GM12875 (cell line): ENCODE data around the gene NUP62CL.

Experiments
- H3K4me3 ChIP-seq: one replicate; pipeline ENCODE4 v1.5.1; 2011; ENCODE audit warnings: low read depth, low read length, control low read depth
- TF ChIP-seq, protein P1 (sequence below): IDR thresholded peaks from 2 replicates; pipeline ENCODE4 v1.5.1; 2011; ENCODE audit warnings: low read depth, mild to moderate bottlenecking, control low read depth, inconsistent platforms, low read length, moderate library complexity, borderline replicate concordance; ENCODE audit not compliant: insufficient read depth

NUP62CL gene

DNA sequence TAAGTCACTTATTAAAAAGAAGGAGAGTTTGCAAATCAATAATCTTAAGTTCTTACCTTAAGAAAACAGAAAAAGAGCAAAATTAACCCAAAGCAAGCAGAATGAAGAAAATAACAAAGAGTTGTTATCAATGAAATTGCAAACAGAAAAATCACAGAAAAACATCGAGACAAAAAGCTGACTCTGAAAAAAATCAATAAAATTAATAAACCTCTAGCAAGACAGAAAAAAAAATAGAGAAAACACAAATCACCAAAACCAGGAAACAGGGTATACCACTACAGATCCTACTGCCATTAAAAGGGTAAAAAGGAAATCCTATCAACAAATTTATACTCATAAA, 70.3 kb downstream of the NUP62CL start:
- no peak overlapping the region for H3K4me3 ChIP-seq
- TF ChIP-seq, protein P1, sequence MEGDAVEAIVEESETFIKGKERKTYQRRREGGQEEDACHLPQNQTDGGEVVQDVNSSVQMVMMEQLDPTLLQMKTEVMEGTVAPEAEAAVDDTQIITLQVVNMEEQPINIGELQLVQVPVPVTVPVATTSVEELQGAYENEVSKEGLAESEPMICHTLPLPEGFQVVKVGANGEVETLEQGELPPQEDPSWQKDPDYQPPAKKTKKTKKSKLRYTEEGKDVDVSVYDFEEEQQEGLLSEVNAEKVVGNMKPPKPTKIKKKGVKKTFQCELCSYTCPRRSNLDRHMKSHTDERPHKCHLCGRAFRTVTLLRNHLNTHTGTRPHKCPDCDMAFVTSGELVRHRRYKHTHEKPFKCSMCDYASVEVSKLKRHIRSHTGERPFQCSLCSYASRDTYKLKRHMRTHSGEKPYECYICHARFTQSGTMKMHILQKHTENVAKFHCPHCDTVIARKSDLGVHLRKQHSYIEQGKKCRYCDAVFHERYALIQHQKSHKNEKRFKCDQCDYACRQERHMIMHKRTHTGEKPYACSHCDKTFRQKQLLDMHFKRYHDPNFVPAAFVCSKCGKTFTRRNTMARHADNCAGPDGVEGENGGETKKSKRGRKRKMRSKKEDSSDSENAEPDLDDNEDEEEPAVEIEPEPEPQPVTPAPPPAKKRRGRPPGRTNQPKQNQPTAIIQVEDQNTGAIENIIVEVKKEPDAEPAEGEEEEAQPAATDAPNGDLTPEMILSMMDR: no peak

DNA sequence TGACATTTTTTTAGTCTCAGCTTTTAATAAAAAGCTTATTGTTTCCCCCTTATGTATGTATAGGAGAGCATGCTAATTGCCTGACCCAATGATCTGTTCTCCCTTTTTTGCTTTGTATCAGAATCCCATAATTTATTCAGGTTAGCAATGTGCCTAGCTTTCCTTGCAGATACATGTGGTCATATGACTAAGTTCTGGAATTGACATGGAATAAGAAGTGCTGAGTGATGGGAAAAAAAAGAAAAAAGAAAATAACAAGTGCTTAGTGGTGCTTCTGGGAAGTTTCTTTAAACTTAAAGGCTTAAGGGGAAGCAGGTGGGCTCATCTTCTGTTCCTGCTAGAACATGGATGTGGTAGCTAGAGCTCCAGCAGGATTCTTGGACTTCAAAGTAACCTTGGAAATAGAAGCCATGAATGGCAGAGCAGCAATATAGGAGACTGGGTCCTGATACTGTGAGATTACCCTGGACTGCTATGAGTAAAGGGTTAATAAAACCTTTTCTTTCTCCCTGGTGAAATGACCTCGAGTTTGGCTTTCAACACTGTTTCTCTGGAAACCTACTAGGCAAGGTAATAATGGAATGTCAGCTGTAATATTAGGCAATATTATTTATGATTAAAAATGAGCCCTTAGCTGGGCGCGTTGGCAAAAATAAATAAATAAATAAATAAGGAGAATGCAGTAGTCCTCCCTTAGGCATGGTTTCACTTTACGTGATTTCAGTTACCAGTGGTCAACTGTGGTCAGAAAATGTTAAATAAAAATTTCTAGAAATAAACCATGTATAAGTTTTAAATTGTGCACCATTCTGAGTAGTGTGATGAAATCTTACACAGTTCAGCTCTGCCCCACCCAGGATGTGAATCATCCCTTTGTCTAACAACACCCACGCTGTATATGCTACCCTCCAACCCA, 70.9 kb downstream of the NUP62CL start:
- TF ChIP-seq, protein P1: no peak
- no peak overlapping the region for H3K4me3 ChIP-seq

DNA sequence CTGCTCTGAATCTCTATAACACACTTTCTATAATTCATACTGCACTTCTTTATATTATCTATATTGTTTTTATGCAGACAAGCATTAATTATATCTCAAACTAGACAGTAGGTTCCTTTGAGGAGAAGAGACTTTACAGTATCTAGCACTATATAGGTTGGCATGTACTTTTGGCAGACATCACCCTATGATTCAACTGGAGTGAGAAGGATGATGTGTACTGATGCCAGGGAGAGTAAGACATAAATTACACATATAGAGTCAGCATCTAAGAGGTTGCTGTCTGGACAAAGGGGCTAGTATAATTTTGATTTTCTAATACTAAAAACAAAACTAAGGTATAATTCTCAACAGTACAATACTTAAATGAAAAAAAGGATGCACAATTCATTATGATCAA, 82.5 kb downstream of the NUP62CL start:
- TF ChIP-seq, protein P1: no peak
- no peak overlapping the region for H3K4me3 ChIP-seq

DNA sequence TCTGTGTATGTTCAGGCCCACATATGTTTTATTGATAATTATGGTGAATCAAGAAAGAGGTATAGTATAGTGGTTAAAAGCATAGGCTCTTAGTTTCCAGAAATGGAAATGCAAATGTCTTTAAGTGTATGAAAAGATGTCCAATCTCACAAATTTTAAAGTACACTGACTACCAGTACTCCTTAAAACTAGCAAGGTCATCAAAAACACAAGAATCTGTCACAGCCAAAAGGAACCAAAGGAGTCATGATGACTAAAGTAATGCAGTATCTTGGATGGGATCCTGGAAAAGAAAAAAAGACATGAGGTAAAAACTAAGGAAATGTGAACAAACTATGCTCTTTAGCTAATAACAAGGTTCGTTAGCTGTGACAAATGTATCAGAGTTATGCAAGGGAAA, 87.0 kb downstream of the NUP62CL start:
- TF ChIP-seq, protein P1: no peak
- H3K4me3 ChIP-seq: no peak overlapping the region

DNA sequence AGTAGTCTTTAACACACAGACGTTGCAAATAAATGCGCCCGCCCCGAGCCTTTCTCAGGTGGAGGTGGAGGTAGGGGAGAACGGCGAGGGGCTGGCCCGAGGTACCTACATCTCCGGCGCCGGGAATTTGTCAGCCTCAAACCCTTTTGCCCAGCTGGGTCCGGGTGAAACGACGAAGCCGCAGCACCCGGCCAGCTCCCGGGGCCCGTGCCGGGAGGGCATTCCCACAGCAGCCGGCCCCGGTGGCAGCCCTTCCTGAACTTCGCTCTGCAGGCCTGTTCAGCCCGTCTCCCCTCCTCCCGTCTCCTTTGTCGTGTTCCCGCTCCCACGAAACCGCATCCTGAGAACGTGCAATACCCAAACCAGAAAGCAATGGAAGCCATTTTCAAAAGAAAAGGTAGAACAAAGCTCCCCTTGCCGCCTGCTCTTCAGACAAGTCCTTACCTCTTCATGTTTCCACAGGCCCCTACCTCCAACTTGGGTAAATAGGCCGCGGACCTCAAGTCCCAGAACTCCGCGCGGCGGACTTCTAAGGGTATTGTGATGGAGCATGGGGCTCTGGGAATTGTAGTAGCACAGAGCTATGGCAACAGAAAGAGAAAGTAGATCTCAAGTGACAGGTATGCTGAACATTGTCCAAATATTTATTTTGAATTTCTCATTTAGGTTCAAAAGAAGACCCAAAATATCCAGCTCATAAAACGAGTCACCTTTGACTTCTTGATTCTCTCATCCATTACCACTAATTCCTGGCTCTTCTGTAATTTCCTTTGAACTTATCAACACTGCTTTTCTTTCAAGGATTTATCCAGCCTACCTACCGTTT, 87.7 kb downstream of the NUP62CL start, which contains the start of gene RBM41:
RBM41 (minus strand) TSS at position 501 of the 826 bp plus-strand sequence; CDS start at position 452, 49 bp downstream.
- TF ChIP-seq, protein P1: no peak

DNA sequence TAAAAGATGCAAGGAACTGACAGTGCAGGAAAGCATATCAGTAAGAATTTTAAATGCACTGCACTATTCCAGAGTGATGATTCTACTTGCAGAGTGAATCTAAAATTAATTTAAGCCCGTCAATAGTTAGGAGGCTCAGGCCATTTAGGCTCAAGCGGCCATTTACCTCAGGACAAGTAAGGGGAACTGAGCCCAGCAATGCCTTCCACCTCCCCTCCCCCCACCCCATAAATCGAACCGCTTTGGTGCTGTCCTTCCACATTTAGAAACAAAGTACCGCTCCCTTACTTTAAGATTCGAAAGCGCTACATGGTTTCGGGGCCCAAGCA, 88.3 kb downstream of the NUP62CL start:
- TF ChIP-seq, protein P1: no peak
- peak overlapping the region; percentile 72 for H3K4me3 ChIP-seq

More for the DNA sequence above, 87.7 kb downstream of the NUP62CL start, which contains the start of gene RBM41:
- peak within 1 kb of the TSS; percentile 72 for H3K4me3 ChIP-seq
